Activated CD4-positive, alpha-beta T cell treated with anti-CD3 and anti-CD28 coated beads, Interleukin-2, amount 50 U/mL, for 4 hours (primary cell): ENCODE data around the gene GPATCH4.
"Not testable (repeated sequence)": the region's sequence is repeated elsewhere in the genome, so short reads cannot be mapped to it uniquely, and the experiment has no call there.

Source experiments
- DNase-seq, 2 experiments: peaks; one replicate each; pipeline ENCODE4 v3.0.0-alpha.2; 2020

The GPATCH4 gene

GRCh38 chr1:156571919-156572662, 29.2 kb downstream of the GPATCH4 start, which contains the start of gene IQGAP3:
Gene IQGAP3 (minus strand): TSS chr1:156572565. CDS start chr1:156572529, 36 bp downstream.
- peak; percentile 57 to 63 for DNase-seq

DNA sequence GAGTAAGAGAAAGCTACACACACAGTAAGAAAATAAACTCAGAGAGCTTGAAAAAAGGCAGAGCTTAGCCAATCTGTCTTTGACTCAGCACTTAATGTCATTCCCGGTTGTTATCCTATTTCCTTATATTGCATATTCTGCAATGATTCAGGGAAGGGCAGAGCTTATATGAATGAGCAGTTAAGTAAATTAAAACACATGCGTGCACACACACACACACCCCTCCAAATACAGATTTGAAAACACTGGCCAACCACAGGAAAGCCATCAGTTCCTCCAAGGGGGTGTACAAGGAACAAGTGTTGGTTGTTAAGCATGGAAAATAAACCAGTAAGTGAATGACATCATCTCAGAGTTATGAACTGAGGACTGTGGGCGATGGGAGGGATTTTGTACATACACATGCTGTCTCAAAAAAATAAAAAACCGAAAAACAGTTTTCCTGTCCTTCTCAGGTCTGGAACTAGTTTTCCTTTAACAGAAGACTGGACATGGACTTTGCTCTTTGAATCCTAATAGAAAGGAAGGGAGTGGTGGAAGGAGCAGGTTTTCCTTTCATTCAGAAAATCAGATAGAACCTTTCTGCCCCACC, 29.9 kb downstream of the GPATCH4 start:
- DNase-seq = no peak

GRCh38 chr1:156566436-156566835, 34.8 kb downstream of the GPATCH4 start:
- DNase-seq = no peak

DNA sequence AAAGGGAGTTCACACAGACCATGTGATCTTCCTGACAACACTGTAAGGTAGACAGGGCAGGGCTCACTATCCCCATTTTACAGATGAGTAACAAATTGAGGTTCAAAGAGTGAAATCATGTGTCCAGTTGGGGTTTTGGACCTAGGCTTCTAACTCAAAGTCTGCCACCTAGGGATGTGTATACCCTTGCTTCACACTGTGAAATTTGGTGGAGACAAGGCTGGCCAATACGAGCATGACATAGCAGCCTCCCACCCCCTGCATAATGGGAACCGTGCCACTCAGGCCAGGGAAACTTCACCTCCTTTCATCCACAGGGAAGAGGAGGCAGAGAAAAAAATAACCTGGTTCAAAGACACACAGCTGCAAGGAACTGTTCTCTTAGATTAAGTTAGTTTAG, 35.8 kb downstream of the GPATCH4 start:
- DNase-seq = no peak

DNA sequence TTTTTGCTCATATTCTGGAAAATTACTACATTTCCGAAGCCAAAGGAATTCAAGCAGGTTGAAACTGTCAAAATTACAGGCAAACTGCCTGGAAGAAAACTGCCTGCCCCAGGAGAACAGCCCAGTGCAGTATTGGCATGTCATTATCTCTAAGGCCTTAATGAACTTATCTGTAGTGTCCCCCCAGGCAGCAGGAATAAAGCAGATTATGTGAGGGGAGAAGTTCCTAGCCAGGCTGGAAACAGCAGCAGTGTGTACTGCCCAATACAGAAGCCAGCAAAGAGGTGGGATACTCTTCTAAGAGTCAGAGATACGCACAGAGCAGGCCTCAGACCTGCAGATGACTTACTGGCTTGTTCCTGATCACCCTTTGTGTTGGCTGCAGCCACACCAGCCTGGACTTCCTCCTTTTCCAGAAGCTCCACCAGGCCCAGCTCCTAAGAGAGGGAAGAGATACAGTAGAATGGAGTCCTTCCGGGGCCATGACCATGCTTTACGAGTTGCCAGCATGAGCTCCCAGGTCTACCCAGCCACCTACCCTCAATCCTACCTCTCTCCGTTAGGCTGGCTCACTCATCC, 40.6 kb downstream of the GPATCH4 start:
- DNase-seq = no peak

GRCh38 chr1:156559797-156560385, 41.4 kb downstream of the GPATCH4 start:
- DNase-seq = no peak

- no peak for DNase-seq
Measured at GRCh38 chr1:156559086-156559796, 42.0 kb downstream of the GPATCH4 start.

DNA sequence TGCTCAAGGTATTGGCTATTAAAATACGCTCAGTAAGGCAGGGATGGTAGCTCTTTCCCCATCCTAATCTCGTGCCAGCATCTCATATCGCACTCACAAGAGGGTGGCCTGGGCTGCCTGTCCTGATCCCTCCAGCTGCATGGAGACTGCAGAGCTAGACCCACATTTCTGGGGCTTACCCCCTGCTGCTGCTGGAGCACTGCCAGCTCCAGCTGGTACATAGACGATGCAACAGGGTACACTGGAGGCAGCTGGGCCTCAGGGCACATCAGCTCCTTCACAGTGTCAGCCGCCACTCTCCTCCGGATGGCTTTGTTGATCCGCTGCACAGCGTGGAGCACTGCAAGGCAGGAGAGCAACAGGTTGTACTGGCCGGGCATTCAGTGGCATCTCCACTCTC, 44.9 kb downstream of the GPATCH4 start:
- DNase-seq = no peak

- no peak for DNase-seq
Measured at GRCh38 chr1:156555715-156556114, 45.6 kb downstream of the GPATCH4 start.

- DNase-seq = no peak
Measured at GRCh38 chr1:156554971-156555370, 46.3 kb downstream of the GPATCH4 start.

- DNase-seq = no peak
Measured at GRCh38 chr1:156553860-156554485, 47.3 kb downstream of the GPATCH4 start.

DNA sequence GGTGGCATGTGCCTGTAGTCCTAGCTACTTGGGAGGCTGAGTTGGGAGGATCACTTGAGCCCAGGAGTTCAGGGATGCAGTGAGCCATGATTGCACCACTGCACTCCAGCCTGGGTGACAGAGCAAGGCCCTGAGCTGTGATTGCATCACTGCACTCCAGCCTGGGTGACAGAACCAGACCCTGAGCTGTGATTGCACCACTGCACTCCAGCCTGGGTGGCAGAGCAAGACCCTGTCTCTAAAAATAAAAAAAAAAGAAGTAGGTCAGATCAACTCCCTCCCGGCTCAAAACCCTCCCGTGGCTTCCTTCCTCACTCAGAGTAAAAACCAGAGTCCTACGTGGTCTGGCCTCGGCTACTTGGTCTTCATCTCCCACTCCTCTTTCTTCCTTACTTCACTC, 48.3 kb downstream of the GPATCH4 start:
- DNase-seq = not testable (repeated sequence)

DNA sequence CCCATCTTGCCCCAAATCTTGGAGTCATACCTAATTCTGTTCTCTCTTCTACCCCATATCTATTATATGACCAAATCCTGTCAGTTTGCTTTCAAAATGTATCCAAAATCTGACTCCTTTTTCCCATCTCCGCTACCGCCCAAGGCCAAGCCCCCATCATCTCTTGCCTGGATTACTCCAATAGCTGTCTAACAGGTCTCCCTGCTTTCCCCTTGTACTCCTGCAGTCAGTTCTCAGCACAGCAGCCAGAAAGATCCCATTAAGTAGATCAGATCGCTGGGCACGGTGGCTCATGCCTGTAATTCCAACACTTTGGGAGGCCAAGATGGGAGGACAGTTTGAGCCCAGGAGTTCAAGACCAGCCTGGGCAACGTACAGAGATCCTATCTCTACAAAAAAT, 48.8 kb downstream of the GPATCH4 start:
- no peak for DNase-seq

DNA sequence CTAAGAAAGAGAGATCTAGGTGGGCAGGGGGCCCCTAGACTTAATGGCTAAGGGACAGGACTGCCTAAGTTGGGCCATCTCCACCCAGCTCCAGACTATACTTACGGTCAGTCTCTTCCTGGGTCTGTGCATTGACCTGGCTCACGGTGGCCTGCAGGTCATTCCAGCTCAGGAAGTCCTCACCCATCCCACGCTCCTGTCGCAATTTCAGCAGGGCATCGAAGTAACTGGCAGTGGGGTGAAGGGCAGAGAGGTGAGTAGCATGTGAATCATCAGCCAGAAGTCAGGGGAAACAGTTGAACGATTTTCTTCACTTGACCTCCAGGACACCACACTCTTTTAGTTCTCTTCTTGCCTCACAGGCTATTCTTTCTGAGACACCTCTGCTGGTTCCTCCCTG, 49.4 kb downstream of the GPATCH4 start:
- DNase-seq = no peak

GRCh38 chr1:156551066-156551643, 50.1 kb downstream of the GPATCH4 start:
- no peak for DNase-seq

- DNase-seq = no peak
Measured at GRCh38 chr1:156550346-156550745, 50.9 kb downstream of the GPATCH4 start.

DNA sequence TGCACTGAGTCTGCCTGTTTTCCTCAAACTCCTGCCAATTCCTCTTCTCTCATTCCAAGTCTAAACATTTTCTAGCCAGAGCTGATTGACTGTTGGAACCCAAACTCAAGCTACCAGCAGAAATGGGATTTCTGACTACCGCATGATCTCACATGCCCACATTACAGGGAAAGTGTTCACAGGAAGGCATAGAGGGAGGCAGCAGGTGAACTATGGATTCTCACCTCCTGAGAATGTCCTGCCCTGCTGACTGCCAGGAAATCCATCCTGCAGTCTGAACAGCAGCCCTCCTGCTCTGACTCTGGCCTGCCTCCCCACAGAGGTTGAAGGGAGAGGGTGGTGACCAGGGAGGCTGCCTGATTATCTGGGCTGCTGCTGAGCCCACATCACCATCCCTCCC, 51.4 kb downstream of the GPATCH4 start:
- no peak for DNase-seq

GRCh38 chr1:156549390-156549789, 51.9 kb downstream of the GPATCH4 start:
- DNase-seq = no peak

- DNase-seq = no peak
Measured at GRCh38 chr1:156547982-156548381, 53.3 kb downstream of the GPATCH4 start.

DNA sequence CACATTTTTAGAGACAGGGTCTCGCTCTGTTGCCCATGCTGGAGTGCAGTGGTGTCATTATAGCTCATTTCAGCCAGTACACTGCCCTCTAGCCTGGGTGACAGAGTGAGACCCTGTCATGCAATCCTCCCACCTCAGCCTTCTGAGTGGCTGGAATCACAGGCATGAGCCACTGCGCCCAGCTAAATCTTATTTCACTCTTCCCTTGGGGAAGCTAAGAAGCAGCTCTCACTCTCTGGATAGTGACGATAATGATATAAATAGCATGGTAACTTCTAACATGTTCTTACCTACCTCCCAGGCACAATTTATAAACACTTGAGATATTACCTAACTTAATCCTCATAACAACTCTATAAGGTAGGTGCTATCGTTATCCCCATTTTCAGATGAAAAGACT, 53.8 kb downstream of the GPATCH4 start:
- no peak for DNase-seq

GRCh38 chr1:156546267-156546666, 55.0 kb downstream of the GPATCH4 start:
- no peak for DNase-seq

DNA sequence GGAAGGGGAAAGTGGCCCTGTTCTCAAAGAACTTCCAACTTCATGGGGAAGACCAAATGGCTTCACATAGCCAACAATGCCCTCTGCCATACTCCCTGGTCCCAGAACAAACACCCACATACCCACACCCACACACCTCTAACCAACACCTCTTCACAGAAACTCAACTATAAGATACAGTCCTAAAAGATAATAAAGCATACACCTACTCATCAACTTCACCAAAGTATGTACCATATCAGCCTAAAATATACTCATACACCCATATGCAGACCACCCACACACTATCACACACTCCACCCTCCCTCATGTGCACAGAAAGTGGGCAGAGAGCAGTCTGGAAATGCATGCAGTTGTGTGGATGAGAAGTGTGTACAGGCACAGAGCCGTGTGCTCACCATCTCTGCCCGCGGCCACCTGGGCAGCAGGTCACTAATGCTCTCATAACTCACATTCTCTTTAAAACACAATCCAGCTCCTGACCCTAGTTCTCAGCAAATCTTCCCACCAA, 56.6 kb downstream of the GPATCH4 start:
- no peak for DNase-seq
